Epithelial cell of esophagus (primary cell): ENCODE data around the gene SND1.

Experiments used
- DNase-seq: peaks from one replicate; pipeline ENCODE4 v3.0.0; 2010; ENCODE audit warnings: low read depth
- H3K4me3 ChIP-seq: 2 replicates; pipeline ENCODE4 v1.5.1; 2011; ENCODE audit warnings: mild to moderate bottlenecking, low read length, control low read depth
- CTCF ChIP-seq: IDR thresholded peaks from 2 replicates; pipeline ENCODE4 v1.5.1; 2011; ENCODE audit warnings: low read depth, mild to moderate bottlenecking, low read length, control low read depth, inconsistent platforms; ENCODE audit not compliant: insufficient read depth; ENCODE audit errors: missing control alignments

Gene SND1

GRCh38 chr7:127877951-127878350 is 226.0 kb downstream of the SND1 start:
- TF ChIP-seq CTCF, result no peak
- no peak overlapping the region for H3K4me3 ChIP-seq
- no peak for DNase-seq

GRCh38 chr7:127878791-127879190 is 226.8 kb downstream of the SND1 start:
- H3K4me3 ChIP-seq, result no peak overlapping the region
- no peak for TF ChIP-seq CTCF
- DNase-seq, result no peak

GRCh38 chr7:127879436-127879835 is 227.4 kb downstream of the SND1 start:
- no peak for DNase-seq
- no peak overlapping the region for H3K4me3 ChIP-seq
- TF ChIP-seq CTCF, result no peak

GRCh38 chr7:127879942-127880341 is 227.9 kb downstream of the SND1 start:
- no peak overlapping the region for H3K4me3 ChIP-seq
- no peak for DNase-seq
- TF ChIP-seq CTCF, result no peak

- no peak for TF ChIP-seq CTCF
- H3K4me3 ChIP-seq, result no peak overlapping the region
- DNase-seq, result no peak
Measured at GRCh38 chr7:127880454-127880853, 228.5 kb downstream of the SND1 start.

- TF ChIP-seq CTCF, result no peak
- DNase-seq, result no peak
Measured at GRCh38 chr7:127881564-127881963, 229.6 kb downstream of the SND1 start.

GRCh38 chr7:127882313-127882920 is 230.4 kb downstream of the SND1 start:
- no peak for TF ChIP-seq CTCF

More at GRCh38 chr7:127881564-127881963, 229.6 kb downstream of the SND1 start:
- no peak overlapping the region for H3K4me3 ChIP-seq

More at GRCh38 chr7:127882313-127882920, 230.4 kb downstream of the SND1 start:
- no peak overlapping the region for H3K4me3 ChIP-seq
- DNase-seq, result no peak
